B cell (primary cell): ENCODE results near the gene TBC1D2B. TPM values are rescaled to one million over a fixed set of nuclear protein-coding genes. Genes with fewer than 3 reads are reported as not detected.

ENCODE experiments used
- ATAC-seq: fragments of 200-7000 bp; cut with Tn5 transposase; one replicate; pipeline ENCODE4 v1.10.0; 2021; ENCODE audit warnings: low read depth, mild to moderate bottlenecking, moderate number of reproducible peaks, moderate library complexity
- CTCF ChIA-PET: fragments of 350-600 bp; sonication (Branson Sonifier 250); formaldehyde crosslinking; loops from one replicate; lab custom pipeline; 2021; ENCODE audit warnings: antibody characterized with exemption, inconsistent platforms; lab: Charles Lee
- POLR2A ChIA-PET: fragments of 350-600 bp; sonication (Branson Sonifier 250); formaldehyde crosslinking; loops from one replicate; lab custom pipeline; 2021; ENCODE audit warnings: antibody characterized with exemption; lab: Charles Lee
- DNase-seq: peaks from one replicate; pipeline ENCODE4 v3.0.0; 2013
- H2AFZ ChIP-seq: 2 replicates; pipeline ENCODE4 v1.6.1; 2012; ENCODE audit warnings: mild to moderate bottlenecking, low read depth, low read length; ENCODE audit not compliant: insufficient read depth, poor library complexity, severe bottlenecking
- H3K27ac ChIP-seq, 2 donors: 1 replicate in 1 of 2; 2 replicates in 1 of 2; pipeline ENCODE4 v1.5.1; 2012 to 2013; ENCODE audit warnings: low read length in 2 of 2, mild to moderate bottlenecking in 2 of 2, moderate library complexity in 1 of 2
- H3K27me3 ChIP-seq, 4 experiments: fragments of 200-600 bp in 1 of 4; sonication (generic) in 1 of 4; replicated peaks in 1 of 4; 1 replicate in 2 of 4; 2 replicates in 2 of 4; pipeline versions ENCODE4 v1.6.1 to v1.7.0; 2013 to 2016; ENCODE audit warnings: low read length in 3 of 4, mild to moderate bottlenecking in 2 of 4, mixed read lengths in 1 of 4, moderate library complexity in 1 of 4; ENCODE audit not compliant: insufficient read depth in 4 of 4, control insufficient read depth in 3 of 4; ENCODE audit errors: control extremely low read depth in 1 of 4
- H3K36me3 ChIP-seq, 2 experiments: replicated peaks in 1 of 2; 1 replicate in 1 of 2; 2 replicates in 1 of 2; pipeline versions ENCODE4 v1.6.1 to v1.7.1; 2013; ENCODE audit warnings: low read length in 1 of 2; ENCODE audit not compliant: insufficient read depth in 2 of 2, control insufficient read depth in 1 of 2; ENCODE audit errors: control extremely low read depth in 1 of 2, extremely low read depth in 1 of 2
- H3K4me1 ChIP-seq, 2 donors: fragments of 200-600 bp in 1 of 2; sonication (generic) in 1 of 2; 1 replicate in 1 of 2; 2 replicates in 1 of 2; pipeline versions ENCODE4 v1.5.1 to v1.6.1; 2013 to 2017; ENCODE audit warnings: low read length in 2 of 2; ENCODE audit not compliant: control insufficient read depth in 2 of 2, insufficient read depth in 2 of 2
- H3K4me2 ChIP-seq: replicated peaks from 2 replicates; pipeline ENCODE3; 2012; ENCODE audit warnings: mild to moderate bottlenecking, low read depth, low read length; ENCODE audit not compliant: poor library complexity, severe bottlenecking
- H3K4me3 ChIP-seq, 5 experiments: fragments of 200-600 bp in 1 of 5; sonication (generic) in 1 of 5; 1 replicate in 3 of 5; 2 replicates in 2 of 5; pipeline versions ENCODE4 v1.5.1 to v1.7.0; 2011 to 2016; ENCODE audit warnings: low read length in 4 of 5, mild to moderate bottlenecking in 4 of 5, low read depth in 2 of 5, control low read depth in 1 of 5, moderate library complexity in 1 of 5; ENCODE audit not compliant: insufficient read depth in 1 of 5; ENCODE audit errors: control extremely low read depth in 1 of 5, extremely low read depth in 1 of 5
- H3K79me2 ChIP-seq: fragments of 200-600 bp; sonication (generic); one replicate; pipeline ENCODE4 v1.6.0; 2016; ENCODE audit warnings: low read length; ENCODE audit not compliant: control insufficient read depth, insufficient read depth
- H3K9ac ChIP-seq: fragments of 200-600 bp; sonication (generic); 2 replicates; pipeline ENCODE4 v1.6.1; 2017; ENCODE audit warnings: mild to moderate bottlenecking, low read length, moderate library complexity
- H3K9me3 ChIP-seq, 3 donors: one replicate each; pipeline versions ENCODE4 v1.6.1 to v1.7.1; 2013; ENCODE audit warnings: low read length in 2 of 3; ENCODE audit not compliant: control insufficient read depth in 2 of 3, insufficient read depth in 1 of 3; ENCODE audit errors: control extremely low read depth in 1 of 3
- H4K20me1 ChIP-seq: 2 replicates; pipeline ENCODE4 v1.6.0; 2012; ENCODE audit warnings: mild to moderate bottlenecking, low read length; ENCODE audit not compliant: insufficient read depth, control insufficient read depth, poor library complexity, severe bottlenecking
- H3K27ac Mint-ChIP-seq: one replicate; pipeline ENCODE4 v1.8.0; 2021; ENCODE audit warnings: mixed read lengths
- H3K27me3 Mint-ChIP-seq: one replicate; pipeline ENCODE4 v1.8.0; 2021; ENCODE audit warnings: mixed read lengths
- H3K4me1 Mint-ChIP-seq: one replicate; pipeline ENCODE4 v1.8.0; 2021; ENCODE audit warnings: mixed read lengths
- H3K4me3 Mint-ChIP-seq: one replicate; pipeline ENCODE4 v1.8.0; 2021; ENCODE audit warnings: mixed read lengths
- H3K9me3 Mint-ChIP-seq: one replicate; pipeline ENCODE4 v1.8.0; 2022; ENCODE audit warnings: mixed read lengths; ENCODE audit not compliant: insufficient read depth
- EZH2 ChIP-seq: IDR thresholded peaks from 2 replicates; pipeline ENCODE4 v1.6.1; 2012; ENCODE audit warnings: borderline replicate concordance, low read depth, mild to moderate bottlenecking, moderate library complexity, low read length; ENCODE audit not compliant: insufficient read depth, poor library complexity, severe bottlenecking
- whole genome bisulfite sequencing: methylation state at CpG from one replicate; pipeline ENCODE4 v1.1.5; 2013; ENCODE audit warnings: missing lambda C conversion rate; ENCODE audit not compliant: insufficient coverage; 5-methylcytosine and 5-hydroxymethylcytosine counted together
- intact Hi-C: fragments of 100-400 bp; cut with micrococcal nuclease; formaldehyde crosslinking; loops from one replicate; pipeline ENCODE4 v1.10.0; 2022
- polyA plus RNA-seq: library from polyadenylated mRNA; depleted of rRNA; stranded (reverse); fragments of >200 nt; gene quantifications from 2 replicates; pipeline ENCODE4 v1.2.3, GENCODE V29; 2012
- total RNA-seq, 2 donors: library from RNA; stranded (reverse); fragments of 120-200 nt in 1 of 2; gene quantifications; 1 replicate in 1 of 2; 2 replicates in 1 of 2; pipeline versions ENCODE4 v1.2.3 to v1.2.4, GENCODE V29; 2013 to 2022
- TF ChIP-seq, protein P1 (sequence below): fragments of 200-600 bp; IDR thresholded peaks from one replicate; pipeline ENCODE4 v1.8.0; 2022; ENCODE audit warnings: antibody characterized with exemption, mild to moderate bottlenecking

TBC1D2B gene
- total and polyA plus RNA-seq, 2 donors (not counting 1 experiment from before 2014, with no cell fraction given): 8.5 to 26.1 TPM

DNA sequence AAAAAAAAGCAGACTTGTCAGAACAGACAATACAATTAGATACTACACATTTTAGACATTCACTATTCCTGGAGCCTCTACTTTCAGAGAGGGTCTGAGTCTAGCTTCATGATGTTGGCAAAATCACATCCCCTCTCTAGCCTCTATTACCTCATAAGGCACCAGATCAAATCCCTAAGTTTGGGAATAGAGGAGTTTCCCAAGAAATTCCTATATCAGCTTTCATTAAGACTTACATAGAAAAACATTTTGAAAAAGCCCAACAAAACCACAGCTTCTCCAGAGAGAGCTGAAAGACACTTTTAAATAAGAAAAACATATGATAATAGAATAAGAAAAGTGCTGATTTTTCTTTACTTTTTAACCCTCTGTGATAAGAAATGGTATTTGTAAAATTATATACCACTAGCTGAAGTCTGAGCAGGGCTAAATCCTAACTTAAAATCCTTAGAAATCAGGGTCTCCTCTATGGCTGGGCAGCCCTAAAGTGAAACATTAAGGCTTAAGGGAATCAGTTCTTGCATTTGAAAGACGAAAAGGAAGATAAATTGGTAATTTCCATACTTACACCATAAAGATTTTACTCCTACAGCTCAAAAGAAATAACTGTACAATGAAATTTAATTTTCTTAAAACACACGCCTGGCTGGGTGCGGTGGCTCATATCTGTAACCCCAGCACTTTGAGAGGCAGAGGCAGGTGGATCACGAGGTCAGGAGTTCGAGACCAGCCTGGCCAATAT is 4.3 kb downstream of the TBC1D2B start:
- Histone ChIP-seq H3K9me3 (no peaks in the 10 kb centered on the region), H3K27me3 (no peaks in the 10 kb centered on the region), H4K20me1 (peaks cover 4% of the 10 kb centered on the region), H3K4me1 (peaks cover 40 to 45% of the 10 kb centered on the region in 2 donors), H3K4me3 (no peak overlapping the region), H2AFZ (no peak overlapping the region), H3K36me3 (no peaks in the 10 kb centered on the region), H3K9ac (no peak overlapping the region), H3K4me2 (no peak overlapping the region), H3K79me2 (peaks cover 52% of the 10 kb centered on the region), H3K27ac (no peak overlapping the region)
- no peak for TF ChIP-seq EZH2
- TF ChIP-seq, protein P1, sequence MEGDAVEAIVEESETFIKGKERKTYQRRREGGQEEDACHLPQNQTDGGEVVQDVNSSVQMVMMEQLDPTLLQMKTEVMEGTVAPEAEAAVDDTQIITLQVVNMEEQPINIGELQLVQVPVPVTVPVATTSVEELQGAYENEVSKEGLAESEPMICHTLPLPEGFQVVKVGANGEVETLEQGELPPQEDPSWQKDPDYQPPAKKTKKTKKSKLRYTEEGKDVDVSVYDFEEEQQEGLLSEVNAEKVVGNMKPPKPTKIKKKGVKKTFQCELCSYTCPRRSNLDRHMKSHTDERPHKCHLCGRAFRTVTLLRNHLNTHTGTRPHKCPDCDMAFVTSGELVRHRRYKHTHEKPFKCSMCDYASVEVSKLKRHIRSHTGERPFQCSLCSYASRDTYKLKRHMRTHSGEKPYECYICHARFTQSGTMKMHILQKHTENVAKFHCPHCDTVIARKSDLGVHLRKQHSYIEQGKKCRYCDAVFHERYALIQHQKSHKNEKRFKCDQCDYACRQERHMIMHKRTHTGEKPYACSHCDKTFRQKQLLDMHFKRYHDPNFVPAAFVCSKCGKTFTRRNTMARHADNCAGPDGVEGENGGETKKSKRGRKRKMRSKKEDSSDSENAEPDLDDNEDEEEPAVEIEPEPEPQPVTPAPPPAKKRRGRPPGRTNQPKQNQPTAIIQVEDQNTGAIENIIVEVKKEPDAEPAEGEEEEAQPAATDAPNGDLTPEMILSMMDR: no peak
- WGBS: 100% methylated on average over 2 of the region's 5 CpGs
- ATAC-seq: no peak
- CTCF ChIA-PET: interaction anchor here (1.0 to 3.0 kb wide), 4 partner anchors 10 to 57 kb away, joined by 3 to 8 read pairs (median 4); no protein-coding TSS in a partner anchor
- H3K27ac Mint-ChIP-seq: no peak overlapping the region
- no peaks in the 10 kb centered on the region for H3K9me3 Mint-ChIP-seq
- POLR2A ChIA-PET: no interaction called here
- peaks cover 29% of the 10 kb centered on the region for H3K4me1 Mint-ChIP-seq
- no peak overlapping the region for H3K4me3 Mint-ChIP-seq
- no peak for DNase-seq
- intact Hi-C loops: no loop called here
- H3K27me3 Mint-ChIP-seq: no peaks in the 10 kb centered on the region
